Spleen (tissue), 11 donors: ENCODE data around the gene FGF22. TPM values are rescaled to one million over a fixed set of nuclear protein-coding genes. Genes with fewer than 3 reads are reported as not detected.

ENCODE experiments used
- DNase-seq: peaks from one replicate; pipeline ENCODE4 v3.0.0-alpha.2; 2020
- H3K27ac ChIP-seq, 8 donors: fragments of 200-600 bp; sonication (generic) in 7 of 8; 1 replicate in 4 of 8; 2 replicates in 4 of 8; pipeline versions ENCODE4 v1.5.0 to v1.8.0; 2016 to 2021; ENCODE audit warnings: inconsistent platforms in 4 of 8, mild to moderate bottlenecking in 4 of 8, moderate library complexity in 1 of 8
- H3K27me3 ChIP-seq, 7 donors: fragments of 200-600 bp; sonication (generic) in 6 of 7; replicated peaks in 1 of 7; 1 replicate in 4 of 7; 2 replicates in 3 of 7; pipeline versions ENCODE4 v1.5.0 to v1.8.0; 2016 to 2021; ENCODE audit warnings: inconsistent platforms in 3 of 7, mild to moderate bottlenecking in 1 of 7
- H3K36me3 ChIP-seq, 6 donors: fragments of 200-600 bp; sonication (generic) in 5 of 6; 1 replicate in 4 of 6; 2 replicates in 2 of 6; pipeline versions ENCODE4 v1.5.0 to v1.8.0; 2016 to 2021; ENCODE audit warnings: inconsistent platforms in 2 of 6
- H3K4me1 ChIP-seq, 6 donors: fragments of 200-600 bp; sonication (generic) in 5 of 6; 1 replicate in 3 of 6; 2 replicates in 3 of 6; pipeline versions ENCODE4 v1.5.0 to v1.8.0; 2016 to 2021; ENCODE audit warnings: inconsistent platforms in 3 of 6
- H3K4me3 ChIP-seq, 8 donors: fragments of 200-600 bp; sonication (generic) in 7 of 8; 1 replicate in 4 of 8; 2 replicates in 4 of 8; pipeline versions ENCODE4 v1.5.0 to v1.8.0; 2016 to 2021; ENCODE audit warnings: inconsistent platforms in 4 of 8, mild to moderate bottlenecking in 4 of 8, moderate library complexity in 2 of 8
- H3K9me3 ChIP-seq, 8 donors: fragments of 200-600 bp; sonication (generic) in 7 of 8; 1 replicate in 4 of 8; 2 replicates in 4 of 8; pipeline versions ENCODE4 v1.5.0 to v1.8.0; 2016 to 2021; ENCODE audit warnings: inconsistent platforms in 4 of 8
- CTCF ChIP-seq, 11 experiments: fragments of 200-600 bp in 7 of 11; fragments of 450-650 bp in 4 of 11; sonication (generic) in 4 of 11; IDR thresholded peaks in 8 of 11; conservative IDR thresholded peaks in 3 of 11; 1 replicate in 7 of 11; 2 replicates in 4 of 11; pipeline versions ENCODE4 v1.4.0 to v1.8.0; 2016 to 2021; ENCODE audit warnings: antibody characterized with exemption in 11 of 11, inconsistent platforms in 4 of 11, mild to moderate bottlenecking in 1 of 11
- POLR2A ChIP-seq, 3 donors: fragments of 450-650 bp; IDR thresholded peaks; one replicate each; pipeline ENCODE4 v1.5.1; 2017; ENCODE audit warnings: antibody characterized with exemption in 3 of 3, mild to moderate bottlenecking in 1 of 3
- POLR2AphosphoS5 ChIP-seq, 3 donors: sonication (generic); formaldehyde crosslinking; IDR thresholded peaks; one replicate each; pipeline ENCODE4 v1.5.1; 2017; ENCODE audit warnings: antibody characterized with exemption in 3 of 3
- WGBS, 5 donors: extraction: QIAGEN DNeasy Blood & Tissue Kit in 3 of 5; methylation state at CpG; one replicate each; pipeline versions ENCODE4 v1.1.5 to v1.1.7; 2013 to 2018; 5-methylcytosine and 5-hydroxymethylcytosine counted together
- intact Hi-C: fragments of 100-400 bp; cut with DNase I; formaldehyde crosslinking; loops from one replicate; pipeline ENCODE4 v1.15.0; 2023; ENCODE audit warnings: low total_unique reads
- polyA plus RNA-seq, 3 donors: library from polyadenylated mRNA; stranded (reverse); fragments of 200-250 nt; gene quantifications; one replicate each; pipeline ENCODE4 v1.2.1, GENCODE V29; 2013
- total RNA-seq, 7 donors: library from RNA; depleted of rRNA in 3 of 7; stranded (reverse); fragments of >200 nt in 3 of 7; fragmentation: NEBNext Ultra II Directional in 4 of 7; extraction: Animal tissue kit (Norgen Biotek cat#: 25700) in 4 of 7; gene quantifications; one replicate each; pipeline versions ENCODE4 v1.1.0 to v1.2.1, GENCODE V29; 2016 to 2021
- donor health status: healthy with polysubstance abuse.
- donor health status: DM: no; HTN: no; CAD: no; lungs with moderate emphysema.
- donor health status: DM: no; HTN: no; CAD: no.
- donor health status: Bipolar disorder and iron deficiency.
- donor health status: healthy.
- donor health status: DM: no; HTN: no; CAD: no.
- donor health status: DM: yes; HTN: yes; CAD: no.

Gene FGF22
- total and polyA plus RNA-seq, 10 donors: 0.10 to 0.61 (median 0.23) TPM; not detected in 6

GRCh38 chr19:591099-591958 is 48.4 kb upstream of the FGF22 start:
- no peaks in the 10 kb centered on the region for H3K9me3 ChIP-seq
- intact Hi-C loops: no loop called here
- no peak overlapping the region for H3K27ac ChIP-seq
- peaks cover 10 to 36% (median 29%) of the 10 kb centered on the region in 6 donors for H3K4me1 ChIP-seq
- H3K36me3 ChIP-seq: no peaks in the 10 kb centered on the region
- no peak for DNase-seq
- H3K27me3 ChIP-seq: peaks cover 8 to 87% (median 52%) of the 10 kb centered on the region in 7 donors
- 30 to 40% (median 34%) methylated on average over 62 to 75 of the region's 75 CpGs for WGBS, 5 donors
- H3K4me3 ChIP-seq: peak overlapping the region in 1 of 8 donors; percentile 62
- no peak for TF ChIP-seq POLR2A (IDR thresholded peaks at IDR 0.05)
- no peak for TF ChIP-seq CTCF (IDR thresholded peaks at IDR 0.05 in 8 of 11, conservative IDR thresholded peaks at IDR 0.05 in 3 of 11)
- TF ChIP-seq POLR2AphosphoS5 (IDR thresholded peaks at IDR 0.05): no peak

- H3K36me3 ChIP-seq: no peaks in the 10 kb centered on the region
- peaks cover 8 to 85% (median 52%) of the 10 kb centered on the region in 7 donors for H3K27me3 ChIP-seq
- no peak for DNase-seq
- H3K27ac ChIP-seq: no peak overlapping the region
- H3K4me1 ChIP-seq: peaks cover 10 to 36% (median 29%) of the 10 kb centered on the region in 6 donors
- H3K9me3 ChIP-seq: no peaks in the 10 kb centered on the region
- intact Hi-C loops: no loop called here
- H3K4me3 ChIP-seq: no peak overlapping the region
- TF ChIP-seq POLR2A (IDR thresholded peaks at IDR 0.05) (no peak), CTCF (IDR thresholded peaks at IDR 0.05 in 8 of 11, conservative IDR thresholded peaks at IDR 0.05 in 3 of 11) (no peak), POLR2AphosphoS5 (IDR thresholded peaks at IDR 0.05) (no peak)
- WGBS, 5 donors: 82 to 86% (median 82%) methylated on average over 10 to 19 of the region's 19 CpGs
Observed at GRCh38 chr19:592101-592500, 47.6 kb upstream of the FGF22 start.

GRCh38 chr19:593055-593454 is 46.6 kb upstream of the FGF22 start:
- DNase-seq: no peak
- Histone ChIP-seq H3K9me3 (no peaks in the 10 kb centered on the region), H3K4me1 (peaks cover 8 to 30% (median 26%) of the 10 kb centered on the region in 6 donors), H3K27me3 (peaks cover 8 to 76% (median 46%) of the 10 kb centered on the region in 7 donors), H3K27ac (no peak overlapping the region), H3K4me3 (no peak overlapping the region), H3K36me3 (no peaks in the 10 kb centered on the region)
- intact Hi-C loops: no loop called here
- TF ChIP-seq CTCF (IDR thresholded peaks at IDR 0.05 in 8 of 11, conservative IDR thresholded peaks at IDR 0.05 in 3 of 11) (no peak), POLR2A (IDR thresholded peaks at IDR 0.05) (no peak), POLR2AphosphoS5 (IDR thresholded peaks at IDR 0.05) (no peak)
- 79 to 88% (median 87%) methylated on average over 17 to 18 of the region's 18 CpGs for WGBS, 5 donors

GRCh38 chr19:593505-593904 is 46.2 kb upstream of the FGF22 start:
- intact Hi-C loops: no loop called here
- peaks cover 8 to 71% (median 42%) of the 10 kb centered on the region in 7 donors for H3K27me3 ChIP-seq
- TF ChIP-seq POLR2AphosphoS5 (IDR thresholded peaks at IDR 0.05) (no peak), CTCF (IDR thresholded peaks at IDR 0.05 in 8 of 11, conservative IDR thresholded peaks at IDR 0.05 in 3 of 11) (no peak), POLR2A (IDR thresholded peaks at IDR 0.05) (no peak)
- WGBS, 5 donors: 48 to 63% (median 55%) methylated on average over 9 of the region's 9 CpGs
- H3K9me3 ChIP-seq: no peaks in the 10 kb centered on the region
- H3K4me1 ChIP-seq: peaks cover 4 to 26% (median 22%) of the 10 kb centered on the region in 6 donors
- no peaks in the 10 kb centered on the region for H3K36me3 ChIP-seq
- H3K4me3 ChIP-seq: no peak overlapping the region
- H3K27ac ChIP-seq: no peak overlapping the region
- no peak for DNase-seq
